Left ventricle myocardium inferior (tissue), 1 donor: ENCODE data around the gene PXDN. TPM values are rescaled to one million over a fixed set of nuclear protein-coding genes. Genes with fewer than 3 reads are reported as not detected.

ENCODE experiments used
- DNase-seq: peaks from one replicate; pipeline ENCODE4 v3.0.0-alpha.2; 2020
- H3K27ac ChIP-seq: fragments of 200-600 bp; replicated peaks from 2 replicates; pipeline ENCODE4 v1.8.0; 2021
- H3K27me3 ChIP-seq: fragments of 200-600 bp; 2 replicates; pipeline ENCODE4 v1.8.0; 2021; ENCODE audit warnings: low read depth
- H3K36me3 ChIP-seq: fragments of 200-600 bp; 2 replicates; pipeline ENCODE4 v1.8.0; 2021
- H3K4me1 ChIP-seq: fragments of 200-600 bp; 2 replicates; pipeline ENCODE4 v1.8.0; 2021
- H3K4me3 ChIP-seq: fragments of 200-600 bp; 2 replicates; pipeline ENCODE4 v1.8.0; 2021; ENCODE audit warnings: mild to moderate bottlenecking, moderate library complexity
- H3K9me3 ChIP-seq: fragments of 200-600 bp; replicated peaks from 2 replicates; pipeline ENCODE4 v1.8.0; 2021
- intact Hi-C: fragments of 100-400 bp; cut with micrococcal nuclease; formaldehyde crosslinking; loops from one replicate; pipeline ENCODE4 v1.11.0; 2022
- total RNA-seq: library from RNA; stranded (reverse); fragmentation: NEBNext Ultra II Directional; extraction: Animal tissue kit (Norgen Biotek cat#: 25700); gene quantifications from one replicate; pipeline ENCODE4 v1.2.1, GENCODE V29; 2021
- TF ChIP-seq, protein P1 (sequence below): fragments of 200-600 bp; IDR thresholded peaks from 2 replicates; pipeline ENCODE4 v1.8.0; 2021; ENCODE audit warnings: antibody characterized with exemption, mild to moderate bottlenecking, borderline replicate concordance
- donor health status: DM: no; HTN: yes; CAD: no; lungs with severe emphysema.

PXDN gene
- total RNA-seq, 1 donor from 2014 or later = 15.7 TPM

DNA sequence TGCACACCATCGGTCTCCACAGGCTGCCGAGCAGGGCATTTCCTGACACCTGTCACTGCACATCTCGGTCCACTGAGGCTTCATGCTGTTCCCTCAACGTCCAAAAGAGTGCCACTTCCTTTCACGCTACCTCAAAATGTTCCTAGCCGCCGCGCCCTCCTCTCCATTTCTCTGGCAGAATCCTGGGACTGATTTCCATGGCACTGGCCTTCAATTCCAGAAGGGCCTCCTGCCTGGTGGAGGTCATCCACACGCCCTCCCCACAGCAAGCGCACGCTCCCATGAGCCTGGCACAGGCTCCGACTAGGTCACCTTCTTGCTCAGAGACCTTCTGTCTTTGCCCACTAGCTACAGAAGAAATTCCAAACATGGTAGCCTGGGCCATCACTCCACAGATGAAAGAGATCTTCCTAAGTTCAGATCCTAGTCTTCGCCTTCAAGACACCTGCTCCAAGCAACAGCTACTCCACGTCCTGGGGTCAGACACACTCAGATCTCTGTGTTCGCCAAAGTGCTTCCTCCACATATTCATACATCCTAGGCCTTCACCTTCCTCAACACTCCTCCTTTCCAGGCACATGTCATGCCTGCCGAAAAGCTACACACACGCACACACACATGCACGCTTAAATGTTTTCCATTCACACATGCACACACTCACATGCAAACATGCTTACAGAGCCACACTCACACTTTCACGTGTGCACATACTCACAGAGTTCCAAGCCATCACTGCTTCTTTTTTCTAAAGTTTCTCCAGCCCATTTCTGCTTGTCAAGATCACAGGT is 94.0 kb downstream of the PXDN start:
- Histone ChIP-seq H3K4me3 (no peak overlapping the region), H3K27ac (peak overlapping the region; percentile 75), H3K27me3 (no peaks in the 10 kb centered on the region), H3K4me1 (peaks cover 53% of the 10 kb centered on the region), H3K9me3 (no peaks in the 10 kb centered on the region), H3K36me3 (peaks cover 31% of the 10 kb centered on the region)
- TF ChIP-seq, protein P1, sequence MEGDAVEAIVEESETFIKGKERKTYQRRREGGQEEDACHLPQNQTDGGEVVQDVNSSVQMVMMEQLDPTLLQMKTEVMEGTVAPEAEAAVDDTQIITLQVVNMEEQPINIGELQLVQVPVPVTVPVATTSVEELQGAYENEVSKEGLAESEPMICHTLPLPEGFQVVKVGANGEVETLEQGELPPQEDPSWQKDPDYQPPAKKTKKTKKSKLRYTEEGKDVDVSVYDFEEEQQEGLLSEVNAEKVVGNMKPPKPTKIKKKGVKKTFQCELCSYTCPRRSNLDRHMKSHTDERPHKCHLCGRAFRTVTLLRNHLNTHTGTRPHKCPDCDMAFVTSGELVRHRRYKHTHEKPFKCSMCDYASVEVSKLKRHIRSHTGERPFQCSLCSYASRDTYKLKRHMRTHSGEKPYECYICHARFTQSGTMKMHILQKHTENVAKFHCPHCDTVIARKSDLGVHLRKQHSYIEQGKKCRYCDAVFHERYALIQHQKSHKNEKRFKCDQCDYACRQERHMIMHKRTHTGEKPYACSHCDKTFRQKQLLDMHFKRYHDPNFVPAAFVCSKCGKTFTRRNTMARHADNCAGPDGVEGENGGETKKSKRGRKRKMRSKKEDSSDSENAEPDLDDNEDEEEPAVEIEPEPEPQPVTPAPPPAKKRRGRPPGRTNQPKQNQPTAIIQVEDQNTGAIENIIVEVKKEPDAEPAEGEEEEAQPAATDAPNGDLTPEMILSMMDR = no peak
- no peak for DNase-seq
- intact Hi-C loops = loop anchor here (10.0 kb wide), 1 partner anchor 55 kb away; no protein-coding TSS in a partner anchor

DNA sequence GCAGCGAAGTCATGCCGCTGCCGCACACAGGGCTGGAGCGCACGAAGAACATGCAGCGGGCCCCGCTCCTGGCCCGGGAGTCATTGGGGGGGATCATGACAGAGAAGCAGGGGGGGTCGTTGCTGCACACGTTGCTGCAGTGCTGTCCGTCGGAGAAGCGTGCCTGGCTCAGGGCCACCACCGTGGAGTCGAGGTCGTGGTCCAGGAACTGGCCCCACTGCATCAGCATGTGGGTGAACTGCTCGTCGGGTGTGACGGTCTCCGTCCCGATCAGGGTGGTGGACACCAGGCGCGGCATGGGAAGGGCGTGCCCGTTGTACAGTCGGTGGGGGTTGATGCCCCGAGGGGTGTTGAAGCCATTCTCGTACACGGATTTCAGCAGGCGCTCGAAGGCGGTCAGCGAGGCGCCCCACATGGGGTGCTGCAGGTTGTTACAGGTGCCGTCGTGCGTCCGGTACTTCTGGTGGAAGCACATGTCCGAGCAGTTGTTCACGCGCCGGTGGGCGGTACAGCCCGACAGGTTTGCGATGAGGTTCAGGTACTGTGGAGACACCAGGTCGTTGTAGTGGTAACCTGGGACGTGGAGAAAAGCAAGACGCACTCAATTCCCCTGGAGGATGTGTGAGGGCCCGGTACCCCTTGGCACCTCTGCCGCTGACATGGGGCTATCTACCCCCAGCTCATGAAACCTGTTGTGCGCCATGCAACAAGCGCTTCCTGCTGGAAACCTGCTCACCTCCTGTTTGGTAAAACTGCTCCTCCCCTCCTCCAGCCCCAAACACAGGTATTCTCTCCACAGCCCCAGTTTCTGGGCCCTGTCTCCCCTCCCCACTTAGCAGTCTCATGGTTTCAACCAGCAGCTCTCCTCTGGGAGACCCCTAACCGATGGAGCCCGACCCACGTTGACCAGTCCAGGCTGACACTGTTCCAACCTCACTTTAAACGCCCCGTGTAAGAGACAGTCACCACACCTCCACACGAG is 94.9 kb downstream of the PXDN start:
- Histone ChIP-seq H3K27ac (no peak overlapping the region), H3K36me3 (peaks cover 33% of the 10 kb centered on the region), H3K27me3 (no peaks in the 10 kb centered on the region), H3K4me3 (no peak overlapping the region), H3K4me1 (peaks cover 46% of the 10 kb centered on the region), H3K9me3 (no peaks in the 10 kb centered on the region)
- TF ChIP-seq, protein P1 = no peak
- no peak for DNase-seq
- intact Hi-C loops = loop anchor here (10.0 kb wide), 1 partner anchor 55 kb away; no protein-coding TSS in a partner anchor

DNA sequence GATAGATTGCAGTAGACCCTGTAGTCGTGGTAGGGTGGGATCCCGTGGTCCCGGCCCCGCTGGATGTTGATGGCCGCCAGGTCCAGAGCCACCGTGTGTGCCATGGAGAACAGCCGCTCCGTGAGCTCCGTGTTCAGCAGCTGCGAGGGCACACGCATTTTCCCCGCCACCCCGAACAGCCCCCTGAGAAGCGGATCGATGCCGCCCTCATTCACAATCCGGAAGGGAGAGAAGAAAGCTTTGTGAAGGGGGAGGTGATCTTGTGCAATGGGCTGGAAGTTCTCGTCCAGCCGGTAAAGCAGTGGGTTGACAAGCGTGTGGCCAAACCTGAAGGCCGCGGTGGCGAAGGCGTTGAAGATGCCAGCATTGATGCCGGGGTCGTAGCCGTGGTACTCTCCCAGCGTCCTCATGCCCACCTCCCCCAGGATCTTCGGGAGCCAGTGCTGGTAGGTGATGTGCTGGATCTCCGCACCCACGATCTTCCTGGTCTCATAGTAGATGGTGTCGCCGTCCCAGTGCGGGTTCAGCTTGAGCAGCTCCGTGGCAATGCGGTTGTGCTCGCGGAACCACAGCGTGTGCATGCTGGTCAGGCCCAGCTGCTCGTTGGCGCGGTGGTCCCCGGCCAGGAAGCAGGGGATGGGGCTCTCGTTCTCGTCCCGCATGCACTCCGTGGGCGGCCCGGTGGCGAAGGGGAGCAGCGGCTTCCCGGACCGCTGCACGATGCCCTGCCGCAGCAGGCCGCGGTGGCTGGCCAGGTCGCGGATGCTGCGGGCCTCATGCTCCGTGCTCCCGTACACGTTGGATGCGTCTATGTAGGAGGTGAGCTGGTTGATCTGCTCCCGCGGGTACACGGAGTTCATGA is 95.8 kb downstream of the PXDN start:
- no peak overlapping the region for H3K27ac ChIP-seq
- H3K4me1 ChIP-seq = peaks cover 37% of the 10 kb centered on the region
- no peak for DNase-seq
- intact Hi-C loops = no loop called here
- H3K27me3 ChIP-seq = no peaks in the 10 kb centered on the region
- peaks cover 40% of the 10 kb centered on the region for H3K36me3 ChIP-seq
- H3K9me3 ChIP-seq = no peaks in the 10 kb centered on the region
- no peak overlapping the region for H3K4me3 ChIP-seq
- TF ChIP-seq, protein P1 = no peak

DNA sequence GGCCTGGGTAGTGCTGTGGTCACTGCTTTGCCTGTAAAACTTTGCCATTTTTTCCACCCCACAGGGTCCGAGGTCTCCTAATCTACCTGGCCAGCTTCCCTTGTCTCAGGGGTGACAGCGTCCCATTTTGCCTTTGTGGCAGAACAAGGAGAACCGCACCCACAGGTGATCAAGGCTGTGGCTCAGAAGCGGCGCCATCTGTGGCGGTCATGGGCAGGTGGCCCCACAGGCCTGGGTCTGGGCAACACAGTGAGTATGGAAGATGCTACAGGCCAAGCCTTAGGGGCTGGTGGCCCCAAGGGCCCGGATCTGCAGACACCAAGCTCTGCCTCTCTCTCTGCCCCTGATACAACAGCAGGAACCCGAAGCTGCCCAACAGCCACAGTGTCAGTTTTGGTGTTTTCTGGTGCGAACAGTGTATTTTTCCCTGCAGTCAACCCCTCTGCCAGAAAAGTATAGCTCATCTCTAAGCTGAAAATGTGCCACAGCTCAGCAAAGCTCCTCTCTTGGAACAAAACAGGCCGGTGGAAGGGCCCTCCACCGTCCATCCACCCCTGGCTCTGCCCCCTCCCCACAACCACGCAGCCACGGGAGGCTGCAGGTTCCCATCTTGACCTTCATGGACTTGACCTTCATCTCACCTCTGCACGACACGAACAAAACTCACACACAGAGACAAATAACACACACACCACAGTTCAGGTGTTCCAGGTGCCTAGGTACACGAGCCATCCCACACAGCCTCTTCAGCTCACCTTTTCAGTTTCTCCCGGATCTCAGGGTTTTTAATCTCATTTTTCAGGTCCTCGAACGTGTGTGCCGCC is 96.7 kb downstream of the PXDN start:
- TF ChIP-seq, protein P1 = no peak
- intact Hi-C loops = no loop called here
- Histone ChIP-seq H3K27me3 (no peaks in the 10 kb centered on the region), H3K4me3 (no peak overlapping the region), H3K4me1 (peaks cover 32% of the 10 kb centered on the region), H3K9me3 (no peaks in the 10 kb centered on the region), H3K27ac (no peak overlapping the region), H3K36me3 (peaks cover 49% of the 10 kb centered on the region)
- no peak for DNase-seq
